Cortex of kidney (tissue), 1 donor: ENCODE data around the gene PALLD.

ENCODE experiments used
- DNase-seq: peaks from one replicate; lab custom pipeline; 2025; lab: John Stamatoyannopoulos, UW

Gene PALLD

DNA sequence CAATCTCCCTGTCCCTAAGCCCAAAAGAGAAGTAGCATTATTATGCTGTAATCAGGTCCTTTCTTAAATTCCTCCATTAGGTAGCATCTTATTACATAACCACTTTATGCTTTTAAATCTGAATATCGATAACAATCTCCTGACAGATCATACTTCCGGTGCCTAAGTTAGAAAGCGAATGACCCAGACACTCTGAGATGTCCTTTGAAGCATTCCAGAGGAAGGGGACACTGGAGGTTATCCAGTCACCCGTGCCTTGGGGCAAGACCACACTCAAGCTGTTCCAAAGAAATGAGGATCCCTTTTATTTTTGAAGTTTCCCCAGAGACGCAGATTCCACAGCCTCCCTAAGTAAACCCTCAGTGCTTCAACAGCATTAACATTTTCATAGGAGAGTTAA, 125.7 kb downstream of the PALLD start:
- DNase-seq = no peak

- DNase-seq = no peak
Measured at GRCh38 chr4:168623011-168623410, 126.2 kb downstream of the PALLD start.

DNA sequence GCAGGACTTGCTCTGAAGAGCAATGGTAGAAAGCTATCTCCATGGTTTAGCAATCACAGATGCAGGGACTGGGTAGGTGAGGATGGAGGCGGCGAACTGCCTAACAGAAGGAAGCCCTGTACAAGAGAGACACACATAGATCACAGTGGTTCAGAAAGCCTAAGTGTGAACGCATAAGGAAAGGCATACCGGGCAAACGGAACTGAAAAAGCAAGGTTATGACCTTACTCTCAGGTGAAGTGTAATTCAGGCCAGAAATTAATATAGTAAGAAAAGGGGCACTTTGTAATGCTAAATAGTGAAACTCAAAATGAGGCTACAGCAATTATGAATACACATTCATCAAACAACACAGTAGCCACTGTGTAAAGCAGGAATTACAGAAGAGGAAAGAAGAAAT, 126.6 kb downstream of the PALLD start:
- no peak for DNase-seq

DNA sequence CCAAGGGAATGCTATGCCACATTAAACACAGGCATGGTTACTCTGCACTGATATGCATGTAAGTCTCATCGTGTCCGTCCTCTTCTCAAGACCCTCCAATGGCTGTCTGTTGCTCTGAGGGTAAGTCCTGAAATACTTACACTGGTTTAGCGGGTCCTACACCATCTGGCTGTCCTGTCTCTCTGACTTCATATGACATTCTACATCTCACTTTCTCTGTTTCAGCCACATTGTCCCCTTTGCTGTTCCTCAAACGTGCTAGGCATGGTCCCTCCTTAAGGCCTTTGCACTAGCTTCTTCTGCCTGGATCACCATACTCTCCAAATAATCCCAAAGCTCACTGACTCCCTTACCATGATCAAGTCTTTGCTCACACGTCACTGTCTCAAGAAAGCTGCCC, 131.4 kb downstream of the PALLD start:
- no peak for DNase-seq

DNA sequence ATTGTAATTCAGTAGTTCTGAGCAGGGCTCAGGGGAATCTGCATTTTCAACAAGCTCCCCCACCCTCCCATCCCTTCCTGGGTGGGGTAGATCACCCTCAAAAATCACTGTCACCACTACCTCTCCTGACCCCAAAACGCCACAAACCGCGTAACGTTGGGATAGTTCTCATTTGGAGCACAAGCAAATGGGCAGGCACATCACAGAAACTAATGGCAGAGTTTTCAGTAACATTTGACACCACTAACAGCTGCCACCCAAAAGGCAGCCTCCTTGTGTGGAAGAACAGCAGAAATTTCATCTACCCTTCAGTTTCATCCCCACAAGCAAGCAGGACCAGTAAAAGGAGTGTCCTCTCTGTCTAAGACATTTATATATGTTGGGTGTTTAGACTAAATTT, 132.7 kb downstream of the PALLD start:
- no peak for DNase-seq

- DNase-seq = no peak
Measured at GRCh38 chr4:168630445-168631187, 133.8 kb downstream of the PALLD start.

GRCh38 chr4:168631241-168632162, 134.7 kb downstream of the PALLD start:
- DNase-seq = no peak

- DNase-seq = no peak
Measured at GRCh38 chr4:168632301-168632725, 135.5 kb downstream of the PALLD start.

GRCh38 chr4:168633064-168633463, 136.2 kb downstream of the PALLD start:
- no peak for DNase-seq

- DNase-seq = no peak
Measured at GRCh38 chr4:168633496-168633895, 136.6 kb downstream of the PALLD start.

GRCh38 chr4:168634276-168634802, 137.5 kb downstream of the PALLD start:
- DNase-seq = no peak

- no peak for DNase-seq
Measured at GRCh38 chr4:168636040-168636439, 139.2 kb downstream of the PALLD start.

GRCh38 chr4:168636506-168637196, 139.8 kb downstream of the PALLD start:
- DNase-seq = no peak

- DNase-seq = no peak
Measured at GRCh38 chr4:168637872-168638756, 141.3 kb downstream of the PALLD start.

DNA sequence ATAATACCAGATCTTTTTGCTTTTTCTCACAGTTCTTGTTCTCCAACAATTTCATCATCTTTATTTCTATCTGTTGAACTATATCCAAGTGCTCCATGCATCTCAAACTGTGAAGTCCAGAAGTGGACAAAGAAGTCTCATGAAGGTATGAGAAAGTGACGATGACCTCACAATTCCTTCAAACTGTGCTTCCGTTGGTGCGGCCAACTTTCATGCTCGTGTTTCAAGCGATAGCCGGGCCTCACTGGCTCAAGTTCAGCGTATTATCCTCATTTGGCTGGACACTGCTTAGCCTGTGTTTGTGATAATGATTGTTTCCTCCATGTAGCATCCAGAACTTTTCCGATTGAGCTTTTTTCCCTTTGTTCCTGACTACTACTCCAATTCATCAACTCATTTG, 143.1 kb downstream of the PALLD start:
- no peak for DNase-seq

DNA sequence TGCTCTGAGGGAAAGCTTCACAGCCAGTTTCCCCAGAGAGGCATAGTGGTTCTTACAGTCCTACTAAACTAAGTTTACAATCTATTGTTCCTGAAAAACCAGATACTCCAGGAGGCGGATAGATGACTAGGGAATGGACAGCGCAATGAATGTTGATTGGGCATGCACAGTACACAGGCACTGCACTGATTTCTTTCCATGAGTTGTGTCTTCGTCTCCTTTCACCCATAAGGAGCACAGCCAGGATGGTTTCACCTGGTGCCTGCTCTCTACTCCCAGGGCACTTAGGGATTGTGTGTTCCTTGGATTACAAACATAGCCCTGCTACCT, 144.9 kb downstream of the PALLD start:
- no peak for DNase-seq

GRCh38 chr4:168642591-168642990, 145.7 kb downstream of the PALLD start:
- no peak for DNase-seq

GRCh38 chr4:168643111-168643795, 146.4 kb downstream of the PALLD start:
- DNase-seq = no peak

DNA sequence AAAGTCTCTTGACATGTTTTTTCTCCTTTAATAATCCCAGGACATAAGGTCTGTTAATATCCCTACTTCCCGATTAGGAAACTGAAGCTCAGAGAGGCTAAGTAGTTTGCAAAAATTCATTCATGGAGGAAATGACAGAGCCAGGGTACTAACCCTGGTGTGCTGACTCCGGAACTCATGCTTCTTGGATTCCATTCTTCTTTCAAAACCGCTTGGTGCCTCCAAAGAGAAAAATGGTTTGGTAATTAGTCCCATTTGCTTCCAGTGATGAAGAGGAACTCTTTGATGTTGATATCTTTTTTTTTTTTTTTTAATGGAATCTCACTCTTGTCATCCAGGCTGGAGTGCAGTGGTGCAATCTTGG, 146.9 kb downstream of the PALLD start:
- DNase-seq = no peak

GRCh38 chr4:168646001-168646768, 149.3 kb downstream of the PALLD start:
- no peak for DNase-seq
